ENCODE measurements around the gene PACRG.

PACRG gene

DNA sequence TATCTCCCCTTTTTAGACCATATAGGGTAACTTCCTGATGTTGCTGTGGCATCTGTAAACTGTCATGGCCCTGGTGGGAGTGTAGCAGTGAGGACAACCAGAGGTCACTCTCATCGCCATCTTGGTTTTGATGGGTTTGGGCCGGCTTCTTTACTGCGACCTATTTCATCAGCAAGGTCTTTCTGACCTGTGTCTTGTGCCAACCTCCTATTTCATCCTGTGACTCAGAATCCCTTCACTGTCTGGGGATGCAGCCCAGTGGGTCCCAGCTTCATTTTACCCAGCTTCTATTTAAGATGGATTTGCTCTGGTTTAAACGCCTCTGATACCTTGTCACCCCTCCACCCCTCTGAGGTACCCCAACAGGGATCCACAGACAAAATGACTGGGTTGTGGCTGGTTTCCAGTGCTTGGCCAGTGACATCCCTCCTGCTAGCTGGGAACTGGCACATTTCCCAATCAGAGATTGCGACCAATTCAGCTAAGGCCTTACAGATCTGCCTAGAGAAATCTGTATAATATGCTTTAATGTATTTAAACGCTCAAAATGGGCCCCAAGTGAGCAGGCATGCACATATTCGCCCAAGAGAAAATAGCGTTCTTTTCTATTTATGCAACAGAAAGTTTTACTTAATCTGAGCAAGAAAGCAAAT lies 371.2 kb downstream of the PACRG start:
- no peak for DNase-seq

DNA sequence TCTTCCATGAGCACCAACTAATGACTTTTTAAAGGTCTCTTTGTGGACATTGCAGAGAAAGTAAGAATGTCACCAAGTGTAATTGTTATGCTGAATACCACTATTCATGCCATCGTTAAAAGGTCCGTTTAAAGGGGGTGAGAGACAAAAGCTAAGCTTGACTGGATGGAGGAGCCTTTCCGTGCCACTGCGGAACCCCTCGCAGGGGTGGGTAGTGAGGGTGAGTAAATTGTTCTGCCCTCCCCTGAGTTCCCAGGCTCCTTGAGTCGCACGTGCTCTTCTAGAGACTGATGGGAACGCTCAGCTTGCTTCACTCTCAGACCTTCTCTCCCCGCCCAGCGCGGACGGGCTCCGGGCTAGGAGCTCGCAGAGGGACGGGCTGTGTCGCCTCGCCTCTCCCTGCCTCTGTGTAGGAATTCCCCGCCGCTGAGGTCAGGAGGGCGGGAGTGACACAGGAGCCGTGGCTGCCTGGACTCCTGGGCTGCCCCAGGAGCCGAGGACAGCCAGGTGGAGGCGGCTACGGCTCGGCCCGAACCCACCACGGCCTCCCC lies 371.9 kb downstream of the PACRG start:
- DNase-seq = no peak

DNA sequence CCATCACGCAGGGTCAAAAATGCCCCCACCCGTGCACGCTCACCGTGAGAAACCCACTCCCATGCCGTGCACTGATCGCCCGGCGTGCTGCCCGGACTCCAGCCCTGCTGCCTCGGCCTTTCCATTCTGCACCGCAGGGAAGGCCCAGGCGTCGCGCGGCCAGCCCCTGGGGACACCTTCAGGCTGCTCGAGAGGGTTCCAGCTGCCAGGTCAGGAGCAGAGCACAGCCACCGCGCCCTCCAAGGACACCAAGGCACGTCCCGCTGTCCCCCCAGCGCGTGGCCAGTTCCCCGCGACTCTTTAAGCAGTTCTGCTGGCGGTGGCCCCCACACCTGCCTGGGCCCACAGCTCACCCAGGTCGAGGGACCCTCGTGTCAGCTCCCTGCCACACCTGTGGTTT lies 372.5 kb downstream of the PACRG start:
- DNase-seq = no peak

DNA sequence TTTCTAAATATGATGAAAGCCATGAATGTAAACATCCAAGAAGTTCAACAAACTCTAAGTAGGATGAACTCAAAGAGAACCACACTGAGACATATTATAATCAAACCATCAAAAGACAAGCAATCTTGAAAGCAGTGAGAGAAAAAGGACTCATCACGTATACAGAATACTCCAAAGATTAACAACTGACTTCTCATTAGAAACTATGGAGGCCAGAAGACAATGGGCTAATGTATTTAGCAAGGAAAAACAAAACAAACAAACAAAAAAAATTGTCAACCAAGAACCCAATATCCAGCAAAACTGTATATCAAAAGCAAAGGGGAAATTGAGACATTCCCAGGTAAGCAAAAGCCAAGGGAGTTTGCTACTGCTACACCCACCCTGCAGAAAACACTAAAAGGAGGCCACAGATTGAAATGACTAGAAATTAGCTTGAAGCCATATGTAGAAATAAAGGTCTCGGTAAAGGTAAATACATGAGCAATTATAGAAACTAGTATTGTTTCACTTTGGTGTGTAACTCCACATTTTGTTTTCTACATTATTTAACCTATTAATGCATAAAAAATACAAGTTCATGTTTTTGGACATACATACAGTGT lies 385.7 kb downstream of the PACRG start:
- DNase-seq = no peak

DNA sequence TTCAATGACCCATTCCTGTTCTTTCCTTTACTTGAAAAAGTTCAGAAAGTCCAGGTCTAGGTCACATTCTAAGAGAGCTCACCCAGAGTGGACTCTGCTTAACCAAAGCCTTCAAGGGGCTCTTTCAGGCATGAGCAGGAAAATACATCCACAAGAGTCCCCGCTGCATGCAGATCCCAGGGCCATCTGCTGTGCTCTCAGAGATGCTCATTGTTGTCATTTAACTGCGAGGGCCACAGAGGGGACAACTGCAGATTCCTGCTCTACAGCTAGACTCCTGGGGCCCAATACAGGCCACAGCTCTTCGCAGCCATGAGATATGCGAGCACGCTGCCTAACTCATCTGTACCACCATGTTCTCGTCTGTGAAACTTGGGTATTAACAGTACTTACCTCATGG lies 391.2 kb downstream of the PACRG start:
- no peak for DNase-seq

DNA sequence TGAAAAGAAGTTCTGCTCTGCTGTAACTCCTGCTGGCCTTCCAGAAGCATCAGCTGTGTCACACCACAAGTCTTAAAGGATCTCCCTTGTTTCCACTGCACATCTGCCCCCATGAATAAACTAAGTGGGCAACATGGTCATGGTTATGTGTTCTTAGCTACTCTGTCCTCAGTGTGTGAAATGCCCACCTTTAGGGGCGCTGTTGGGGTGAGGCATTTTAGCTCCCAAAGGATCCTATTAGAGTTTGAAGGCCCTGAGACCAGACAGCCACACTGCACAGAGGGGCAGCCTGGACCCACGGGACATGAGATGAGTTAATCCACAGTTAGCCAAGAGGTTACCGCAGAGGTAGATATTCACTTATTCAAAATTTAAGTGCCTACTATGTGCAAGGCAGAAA lies 392.4 kb downstream of the PACRG start:
- no peak for DNase-seq

DNA sequence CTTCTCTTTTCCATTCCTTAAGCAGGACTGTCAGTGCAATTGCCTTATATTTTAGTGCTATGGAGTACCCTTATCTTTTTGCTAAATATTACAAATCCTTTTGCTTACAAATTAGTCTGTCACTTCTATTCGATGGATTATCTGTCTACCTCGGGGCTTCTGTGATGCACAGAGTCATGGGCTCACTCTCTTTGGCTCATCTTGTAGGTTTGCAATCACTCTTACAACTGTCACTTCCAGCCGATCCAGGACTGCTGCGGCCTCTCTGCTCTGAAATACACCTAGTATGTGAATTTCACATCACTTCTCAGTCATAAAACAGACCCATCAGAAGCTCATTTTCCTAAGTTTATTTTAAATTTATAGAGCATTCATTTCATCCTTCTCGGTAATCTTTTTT lies 393.5 kb downstream of the PACRG start:
- no peak for DNase-seq

DNA sequence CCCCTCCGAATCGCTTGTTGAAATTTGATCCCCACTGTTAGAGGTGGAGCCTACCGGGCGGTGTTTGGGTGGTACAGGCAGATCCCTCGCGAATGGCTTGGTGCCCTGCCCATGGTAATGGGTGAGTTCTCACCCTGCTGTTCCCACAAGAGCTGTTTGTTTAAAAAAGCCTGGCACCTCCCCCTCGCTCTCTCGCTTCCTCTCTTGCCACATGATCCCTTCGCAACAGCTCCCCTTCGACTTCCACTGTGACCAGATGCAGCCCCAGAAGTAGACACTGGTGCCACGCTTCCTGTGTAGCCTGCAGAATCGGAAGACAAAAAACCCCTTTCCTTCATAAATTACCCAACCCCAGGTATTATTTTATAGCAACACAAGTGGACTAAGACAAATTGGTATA lies 394.6 kb downstream of the PACRG start:
- DNase-seq = no peak

DNA sequence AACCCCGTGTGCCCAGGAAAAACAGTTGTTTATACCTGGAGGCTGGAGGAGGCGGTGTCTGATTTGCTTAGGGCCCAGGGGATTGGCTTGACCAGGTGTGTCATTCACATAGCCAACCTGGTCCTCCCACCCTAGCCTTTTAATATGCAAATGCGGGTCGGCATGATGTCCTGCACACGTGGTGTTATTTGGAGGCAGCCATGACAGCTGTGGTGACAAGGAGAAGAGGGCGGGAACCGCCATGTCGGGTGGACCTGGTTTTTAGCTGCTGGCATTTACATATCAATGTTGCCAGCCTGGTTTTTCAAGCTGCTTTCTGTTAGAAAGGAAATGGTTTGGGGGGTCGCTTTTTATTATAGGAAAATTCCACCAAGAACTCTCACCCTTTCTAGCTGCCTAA lies 395.3 kb downstream of the PACRG start:
- no peak for DNase-seq

DNA sequence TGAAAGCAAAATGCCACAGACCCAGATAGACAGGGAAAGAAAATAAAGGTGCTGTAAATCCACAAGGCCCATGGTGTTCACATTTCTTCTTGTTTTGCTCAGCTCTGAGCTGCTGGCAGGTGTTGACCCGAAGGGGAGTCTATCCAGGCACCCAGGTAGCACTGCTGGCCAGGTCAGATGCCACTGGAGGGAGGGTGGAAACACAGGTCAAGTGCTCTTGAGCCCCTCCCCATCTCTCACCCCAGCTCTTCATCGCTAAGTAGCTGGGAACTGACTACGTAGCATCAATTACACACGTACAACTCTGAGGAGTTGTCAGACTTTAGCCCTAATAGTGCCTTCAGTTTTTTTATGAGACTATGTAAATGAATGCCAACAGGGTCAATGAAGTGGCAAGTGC lies 399.0 kb downstream of the PACRG start:
- DNase-seq = no peak

DNA sequence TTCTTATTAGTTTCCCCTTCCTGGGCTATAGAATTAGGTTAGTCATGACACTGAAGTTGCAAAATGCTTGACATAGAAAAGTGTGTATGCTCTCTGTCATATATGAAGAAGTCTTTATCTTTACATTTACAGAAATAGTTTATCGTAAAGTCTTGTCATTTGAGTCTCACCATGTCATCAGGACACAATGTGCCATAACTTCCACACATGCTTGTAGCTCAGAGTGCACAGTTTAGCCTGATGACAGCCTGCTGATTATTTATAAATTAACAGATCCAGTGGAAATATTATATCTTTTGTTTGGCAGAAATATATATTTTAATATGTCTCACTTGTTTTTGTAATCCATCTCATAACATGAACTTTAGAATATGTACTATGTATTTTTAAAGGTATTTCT lies 399.8 kb downstream of the PACRG start:
- DNase-seq = no peak

DNA sequence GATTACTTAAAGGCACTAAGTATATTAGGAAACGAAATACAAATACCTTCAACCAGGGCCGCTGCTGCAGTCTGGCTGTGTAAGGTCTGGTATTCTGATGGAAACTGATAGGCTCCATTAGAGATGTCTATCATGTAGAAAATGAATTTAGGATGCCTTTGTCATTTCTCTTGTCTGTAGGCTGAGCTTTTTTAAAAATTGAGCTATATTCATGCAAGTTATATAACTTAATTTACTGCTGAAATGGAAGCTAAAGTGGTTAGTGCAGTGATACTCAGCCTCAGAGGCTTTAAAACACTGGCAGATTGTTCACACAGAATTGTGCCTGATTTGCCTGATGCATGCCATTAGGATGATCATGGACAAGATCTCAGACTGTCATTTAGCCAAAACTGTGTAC lies 400.6 kb downstream of the PACRG start:
- DNase-seq = no peak

DNA sequence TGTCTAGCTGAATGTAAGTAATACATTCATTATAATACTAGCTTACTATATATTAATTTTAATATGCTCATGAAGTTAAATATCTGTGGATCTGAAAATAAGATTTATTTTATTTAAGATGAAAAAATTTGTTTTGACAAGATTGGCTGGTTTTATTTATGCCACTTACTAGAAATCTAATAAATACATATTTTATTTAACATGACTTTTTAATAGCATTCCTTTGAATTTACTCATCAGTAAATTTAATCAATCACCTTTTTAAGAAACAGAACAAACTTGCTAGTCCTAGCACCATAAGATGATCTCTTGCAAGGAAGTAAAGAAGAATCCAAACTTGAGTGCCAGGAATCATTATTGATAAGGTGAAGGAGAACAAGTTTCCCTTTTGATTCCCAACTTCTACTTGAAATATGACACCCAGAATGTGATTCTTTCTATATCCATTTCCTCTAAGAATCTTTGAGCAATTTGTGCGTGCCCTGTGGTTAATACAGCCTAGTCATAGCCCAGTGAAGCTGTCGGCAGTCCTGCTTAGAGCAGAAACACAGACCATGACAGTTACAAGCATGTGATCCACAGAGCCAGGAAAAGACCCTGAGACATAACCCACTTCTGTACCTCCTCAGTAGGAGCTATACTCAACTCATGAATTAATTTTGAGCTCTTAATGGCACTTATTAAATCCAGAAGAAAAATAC lies 404.4 kb downstream of the PACRG start:
- DNase-seq = no peak

DNA sequence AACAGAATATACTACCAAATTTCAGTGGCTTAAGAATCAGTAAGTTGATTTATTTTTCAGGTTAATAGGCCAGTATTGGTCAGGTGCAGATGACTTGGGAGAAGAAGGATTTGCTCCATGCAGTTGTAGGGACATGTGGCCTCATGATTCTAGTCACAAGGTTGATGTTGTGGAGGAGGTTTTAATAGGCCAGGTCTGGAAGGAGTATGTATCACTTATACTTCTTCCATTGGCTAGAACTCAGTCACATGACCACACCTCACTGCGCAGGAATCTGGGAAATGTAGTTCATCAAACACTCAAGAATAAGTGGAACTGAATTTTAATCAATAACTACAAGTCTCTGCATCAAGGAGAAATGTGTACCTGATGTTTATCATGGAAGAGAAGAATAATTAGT lies 405.2 kb downstream of the PACRG start:
- no peak for DNase-seq

DNA sequence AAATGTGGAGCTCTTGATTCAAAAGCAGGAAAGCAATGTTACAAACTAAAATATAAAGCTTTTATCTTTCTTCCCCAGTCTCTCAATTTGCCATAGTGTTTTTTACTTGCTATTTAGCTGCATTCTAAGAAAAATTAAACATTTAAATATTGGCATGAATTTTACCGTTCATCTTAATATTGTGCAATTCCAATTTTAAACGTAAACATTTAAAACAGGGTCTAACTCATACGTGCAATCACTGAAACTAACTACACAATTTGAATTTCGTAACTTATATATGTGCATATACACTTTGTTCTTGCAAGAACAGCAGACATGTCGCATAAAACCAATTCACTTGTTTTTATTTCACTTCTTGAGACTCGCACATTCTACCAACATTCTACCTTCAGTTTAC lies 405.9 kb downstream of the PACRG start:
- no peak for DNase-seq

DNA sequence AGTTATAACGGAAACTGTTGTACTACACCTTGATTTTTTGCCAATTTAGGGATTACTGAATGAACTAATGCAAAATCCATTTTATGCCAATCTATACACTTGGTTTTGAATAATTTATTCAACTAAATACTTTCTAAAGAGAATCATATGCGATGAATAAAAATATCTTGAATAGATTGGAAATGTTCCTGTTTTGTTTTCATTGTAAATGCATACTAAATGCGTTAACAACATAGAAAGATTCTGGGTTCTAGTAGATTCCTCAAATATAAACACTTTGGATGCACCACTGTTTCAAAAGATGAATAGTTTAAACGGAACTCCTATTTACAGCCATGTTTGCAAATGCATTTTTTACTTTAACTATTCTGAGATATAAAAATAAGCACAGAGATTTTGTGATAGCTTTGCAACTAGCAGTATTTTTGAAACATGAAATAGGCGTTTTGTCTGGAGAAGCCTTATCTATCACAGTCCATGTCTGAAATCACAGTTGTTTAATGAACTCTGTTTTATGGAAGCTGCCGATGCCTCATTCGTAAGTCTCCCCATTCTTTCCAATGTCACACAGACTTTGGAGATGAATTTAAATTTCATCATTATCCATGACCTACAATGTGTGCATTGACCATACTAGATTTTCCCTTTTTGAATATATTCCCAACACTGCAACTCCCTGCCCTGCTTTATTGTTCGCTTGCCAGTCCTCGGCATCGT lies 409.1 kb downstream of the PACRG start:
- no peak for DNase-seq

DNA sequence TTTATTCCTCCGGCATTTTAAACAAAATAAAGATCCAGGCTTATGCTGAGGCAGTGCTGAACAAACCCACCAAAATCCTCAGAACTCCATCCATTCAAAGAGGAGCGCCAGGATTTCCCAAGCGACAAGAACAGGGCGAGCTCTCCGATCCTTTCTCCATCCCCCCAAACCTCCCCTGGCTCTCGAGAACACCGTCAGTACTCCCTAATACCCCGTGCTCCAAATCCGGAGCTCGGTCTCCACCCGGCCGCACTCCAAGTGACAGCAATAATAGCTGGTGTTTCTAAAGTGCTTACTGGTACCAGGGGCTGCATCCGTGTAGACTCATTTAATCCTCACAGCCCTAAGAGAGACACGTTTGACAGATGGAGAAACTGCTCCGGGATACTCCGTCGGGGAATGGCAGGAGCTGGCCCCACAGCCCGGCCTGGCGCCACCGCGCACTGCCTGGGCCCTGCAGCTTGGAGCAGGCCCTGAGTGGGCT lies 409.7 kb downstream of the PACRG start:
- DNase-seq = no peak

DNA sequence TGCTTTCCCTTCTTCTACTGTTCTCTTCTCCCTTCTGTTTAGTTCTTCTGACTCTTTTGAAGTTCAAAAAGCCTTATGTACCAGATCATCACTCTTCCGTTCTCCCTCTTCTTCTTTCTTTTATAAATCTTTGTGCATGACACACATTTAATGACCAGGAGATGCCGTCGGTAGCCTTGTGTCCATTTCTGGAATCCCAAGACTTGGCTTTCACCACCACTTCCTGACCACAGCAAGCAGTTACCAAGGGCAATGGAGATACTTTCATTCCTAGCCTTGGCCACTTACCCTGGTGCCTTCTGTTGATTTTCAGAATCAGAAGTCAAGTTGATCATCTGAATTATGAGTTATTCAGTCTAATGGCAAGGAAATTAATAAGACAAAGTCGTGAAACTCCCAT lies 418.3 kb downstream of the PACRG start:
- no peak for DNase-seq

DNA sequence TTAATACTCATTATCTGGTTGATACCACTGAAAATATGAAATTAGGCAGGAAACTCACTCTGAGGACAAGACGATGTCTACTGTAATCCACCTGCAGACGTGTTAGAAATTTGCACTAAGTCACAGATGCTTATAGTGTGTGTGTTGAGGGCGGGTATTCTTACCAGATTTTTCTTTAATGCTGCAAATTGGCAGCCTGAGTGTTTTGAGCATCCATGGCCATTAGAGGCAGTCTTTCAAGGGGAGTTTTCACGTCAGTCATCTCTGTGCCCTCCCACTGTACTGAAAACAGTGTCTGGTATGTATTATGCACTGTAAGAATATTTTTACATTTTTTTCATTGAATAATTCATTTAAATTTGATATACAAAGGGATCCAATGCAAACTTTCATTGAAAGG lies 420.2 kb downstream of the PACRG start:
- DNase-seq = no peak

DNA sequence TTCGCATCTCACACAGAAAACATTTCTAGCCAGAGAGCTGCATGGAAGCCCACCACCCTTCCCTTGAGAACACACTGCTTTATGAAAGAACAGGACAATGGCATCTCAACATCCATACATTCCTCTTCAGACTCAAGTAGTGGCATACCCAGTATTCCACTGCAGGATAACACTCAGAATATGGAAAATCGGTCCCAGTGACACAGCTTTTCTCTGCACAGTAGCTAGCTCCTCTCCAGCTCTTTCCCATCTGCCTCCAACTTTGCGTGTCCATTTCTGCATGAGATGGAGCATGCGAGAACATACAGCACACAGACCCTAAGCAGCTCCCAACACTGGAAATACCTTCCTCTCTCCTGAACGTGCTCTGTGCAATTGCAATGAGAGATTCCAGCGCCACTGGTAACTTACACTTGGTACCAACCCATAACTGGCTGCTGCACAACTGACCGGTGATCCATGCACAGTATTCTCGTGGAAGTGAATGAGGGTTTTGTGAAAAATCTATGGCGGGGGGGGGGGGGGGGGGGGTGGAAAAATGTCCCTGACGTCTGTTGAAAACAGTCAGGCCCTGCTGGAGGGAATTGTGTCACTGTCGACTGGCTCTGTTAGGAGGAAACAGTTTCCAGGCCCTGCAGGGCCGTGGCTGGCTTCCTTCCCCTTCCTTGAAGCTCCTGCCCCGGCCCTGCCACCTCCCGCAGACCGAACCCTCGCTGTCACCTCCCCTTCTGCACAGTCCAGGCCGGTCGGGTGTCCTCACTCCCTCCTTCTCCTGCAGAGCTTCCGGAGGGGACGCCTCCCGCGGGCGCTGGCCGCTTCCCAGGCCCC lies 420.9 kb downstream of the PACRG start:
- no peak for DNase-seq

DNA sequence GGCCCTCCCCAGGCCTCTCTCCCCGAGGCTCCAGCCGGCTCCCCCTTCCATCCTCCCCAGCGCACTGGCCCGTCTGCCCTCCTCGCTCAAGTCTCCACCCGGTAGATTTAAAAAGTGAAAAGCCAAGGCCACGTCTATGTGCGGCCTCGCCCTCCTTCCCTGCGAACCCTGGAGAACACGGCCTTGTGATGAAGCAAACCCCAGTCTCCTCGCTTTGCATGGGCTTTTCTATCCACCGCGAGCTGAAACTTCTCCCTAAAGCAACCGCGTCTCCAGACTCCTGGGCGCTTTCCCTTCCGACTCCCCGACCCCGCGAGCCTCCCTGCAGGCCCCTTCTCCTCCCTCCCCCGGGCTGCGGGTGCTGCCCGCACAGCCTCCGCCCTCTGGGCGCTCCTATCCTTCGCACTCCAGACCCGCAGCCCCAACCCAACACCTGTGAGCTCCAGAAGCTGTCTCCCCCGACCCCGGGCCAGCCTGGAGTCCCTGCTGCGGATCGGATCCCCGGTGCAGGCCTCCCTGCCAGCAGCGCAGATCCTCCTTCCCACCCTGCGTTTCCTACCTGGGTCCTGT lies 421.6 kb downstream of the PACRG start:
- no peak for DNase-seq

DNA sequence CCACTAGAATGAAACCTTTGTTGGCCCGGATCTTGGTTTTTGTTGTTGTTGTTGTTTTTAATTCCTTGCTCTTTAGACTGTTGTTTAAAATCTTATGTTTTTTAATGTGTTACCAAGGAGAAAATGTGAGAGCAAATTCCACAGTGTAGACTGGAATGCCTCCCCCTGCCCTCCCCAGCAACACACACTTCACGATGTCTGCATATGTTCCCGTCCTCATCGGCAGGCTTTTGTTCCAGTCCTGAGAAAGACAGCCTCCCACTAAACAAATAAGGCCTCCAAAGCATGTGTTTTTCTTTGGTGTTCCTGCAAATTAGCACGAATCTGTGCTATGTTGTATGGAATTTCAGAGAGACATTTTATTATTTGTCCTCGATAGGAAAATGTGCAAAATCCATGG lies 423.4 kb downstream of the PACRG start:
- no peak for DNase-seq
